Ishikawa (cell line): ENCODE results near the gene SNORC.

Experiments
- CEBPB ChIP-seq: IDR thresholded peaks from 2 replicates; pipeline ENCODE4 v1.6.1; 2012
- EP300 ChIP-seq: IDR thresholded peaks from 2 replicates; pipeline ENCODE4 v1.6.1; 2012; ENCODE audit warnings: borderline replicate concordance
- MAX ChIP-seq: IDR thresholded peaks from 2 replicates; pipeline ENCODE4 v1.6.1; 2012
- NFIC ChIP-seq: IDR thresholded peaks from 2 replicates; pipeline ENCODE4 v1.6.1; 2012
- TAF1 ChIP-seq: IDR thresholded peaks from 2 replicates; pipeline ENCODE4 v1.6.1; 2012; ENCODE audit warnings: low read depth, mild to moderate bottlenecking
- TEAD4 ChIP-seq: IDR thresholded peaks from 2 replicates; pipeline ENCODE4 v1.6.1; 2012
- YY1 ChIP-seq: IDR thresholded peaks from 2 replicates; pipeline ENCODE4 v1.6.1; 2012; ENCODE audit warnings: low read depth
- TF ChIP-seq, protein P1 (sequence below): IDR thresholded peaks from 2 replicates; pipeline ENCODE4 v1.6.1; 2012; ENCODE audit warnings: low read depth, mild to moderate bottlenecking
- TF ChIP-seq, protein P2 (sequence below): IDR thresholded peaks from 2 replicates; pipeline ENCODE4 v1.6.1; 2012

- TF ChIP-seq, protein P1, sequence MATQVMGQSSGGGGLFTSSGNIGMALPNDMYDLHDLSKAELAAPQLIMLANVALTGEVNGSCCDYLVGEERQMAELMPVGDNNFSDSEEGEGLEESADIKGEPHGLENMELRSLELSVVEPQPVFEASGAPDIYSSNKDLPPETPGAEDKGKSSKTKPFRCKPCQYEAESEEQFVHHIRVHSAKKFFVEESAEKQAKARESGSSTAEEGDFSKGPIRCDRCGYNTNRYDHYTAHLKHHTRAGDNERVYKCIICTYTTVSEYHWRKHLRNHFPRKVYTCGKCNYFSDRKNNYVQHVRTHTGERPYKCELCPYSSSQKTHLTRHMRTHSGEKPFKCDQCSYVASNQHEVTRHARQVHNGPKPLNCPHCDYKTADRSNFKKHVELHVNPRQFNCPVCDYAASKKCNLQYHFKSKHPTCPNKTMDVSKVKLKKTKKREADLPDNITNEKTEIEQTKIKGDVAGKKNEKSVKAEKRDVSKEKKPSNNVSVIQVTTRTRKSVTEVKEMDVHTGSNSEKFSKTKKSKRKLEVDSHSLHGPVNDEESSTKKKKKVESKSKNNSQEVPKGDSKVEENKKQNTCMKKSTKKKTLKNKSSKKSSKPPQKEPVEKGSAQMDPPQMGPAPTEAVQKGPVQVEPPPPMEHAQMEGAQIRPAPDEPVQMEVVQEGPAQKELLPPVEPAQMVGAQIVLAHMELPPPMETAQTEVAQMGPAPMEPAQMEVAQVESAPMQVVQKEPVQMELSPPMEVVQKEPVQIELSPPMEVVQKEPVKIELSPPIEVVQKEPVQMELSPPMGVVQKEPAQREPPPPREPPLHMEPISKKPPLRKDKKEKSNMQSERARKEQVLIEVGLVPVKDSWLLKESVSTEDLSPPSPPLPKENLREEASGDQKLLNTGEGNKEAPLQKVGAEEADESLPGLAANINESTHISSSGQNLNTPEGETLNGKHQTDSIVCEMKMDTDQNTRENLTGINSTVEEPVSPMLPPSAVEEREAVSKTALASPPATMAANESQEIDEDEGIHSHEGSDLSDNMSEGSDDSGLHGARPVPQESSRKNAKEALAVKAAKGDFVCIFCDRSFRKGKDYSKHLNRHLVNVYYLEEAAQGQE: no peak
- TF ChIP-seq EP300 (no peak), CEBPB (no peak), MAX (no peak), TEAD4 (no peak), YY1 (no peak), TAF1 (no peak), NFIC (no peak)
- TF ChIP-seq, protein P2, sequence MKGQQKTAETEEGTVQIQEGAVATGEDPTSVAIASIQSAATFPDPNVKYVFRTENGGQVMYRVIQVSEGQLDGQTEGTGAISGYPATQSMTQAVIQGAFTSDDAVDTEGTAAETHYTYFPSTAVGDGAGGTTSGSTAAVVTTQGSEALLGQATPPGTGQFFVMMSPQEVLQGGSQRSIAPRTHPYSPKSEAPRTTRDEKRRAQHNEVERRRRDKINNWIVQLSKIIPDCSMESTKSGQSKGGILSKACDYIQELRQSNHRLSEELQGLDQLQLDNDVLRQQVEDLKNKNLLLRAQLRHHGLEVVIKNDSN: no peak
These were observed 31.6 kb upstream of the SNORC start for GRCh38 chr2:232838406-232838874.
